Adrenal gland (tissue), 12 donors: ENCODE measurements around the gene DUSP1. TPM values are rescaled to one million over a fixed set of nuclear protein-coding genes. Genes with fewer than 3 reads are reported as not detected.

ENCODE experiments used
- DNase-seq, 7 donors: peaks; one replicate each; pipeline ENCODE4 v3.0.0-alpha.2; 2019 to 2020
- H3K27ac ChIP-seq, 5 donors: fragments of 200-600 bp; sonication (generic) in 4 of 5; 1 replicate in 3 of 5; 2 replicates in 2 of 5; pipeline versions ENCODE4 v1.5.1 to v1.8.0; 2016 to 2020; ENCODE audit warnings: mild to moderate bottlenecking in 1 of 5
- H3K27me3 ChIP-seq: fragments of 200-600 bp; 2 replicates; pipeline ENCODE4 v1.8.0; 2021
- H3K36me3 ChIP-seq, 2 donors: fragments of 200-600 bp; replicated peaks in 1 of 2; 1 replicate in 1 of 2; 2 replicates in 1 of 2; pipeline versions ENCODE4 v1.5.1 to v1.8.0; 2018 to 2022
- H3K4me1 ChIP-seq, 2 donors: fragments of 200-600 bp; replicated peaks in 1 of 2; 1 replicate in 1 of 2; 2 replicates in 1 of 2; pipeline versions ENCODE4 v1.5.1 to v1.8.0; 2018 to 2021
- H3K4me3 ChIP-seq, 4 donors: fragments of 200-600 bp; sonication (generic) in 3 of 4; one replicate each; pipeline ENCODE4 v1.5.1; 2016 to 2018
- H3K9me3 ChIP-seq, 3 donors: fragments of 200-600 bp; sonication (generic) in 1 of 3; replicated peaks in 1 of 3; 1 replicate in 2 of 3; 2 replicates in 1 of 3; pipeline versions ENCODE4 v1.5.1 to v1.8.0; 2016 to 2021
- POLR2A ChIP-seq, 2 donors: fragments of 450-650 bp; IDR thresholded peaks; one replicate each; pipeline ENCODE4 v1.6.1; 2017; ENCODE audit warnings: antibody characterized with exemption in 2 of 2, mild to moderate bottlenecking in 2 of 2, moderate library complexity in 1 of 2
- WGBS, 4 donors: extraction: QIAGEN DNeasy Blood & Tissue Kit in 2 of 4; methylation state at CpG; one replicate each; pipeline versions ENCODE4 v1.1.5 to v1.1.7; 2013 to 2017; 5-methylcytosine and 5-hydroxymethylcytosine counted together
- intact Hi-C, 2 donors: fragments of 100-400 bp; cut with DNase I; formaldehyde crosslinking; loops; one replicate each; pipeline versions ENCODE4 v1.14.1 to v1.15.0; 2022 to 2023
- polyA plus RNA-seq, 3 donors: library from polyadenylated mRNA; stranded (reverse); fragments of 200-250 nt in 2 of 3; fragments of 350-450 nt in 1 of 3; fragmentation: Illumina TruSeq in 1 of 3; extraction: RNeasy Lipid Tissue Mini Kit (QIAGEN cat#74804) in 1 of 3; gene quantifications; one replicate each; pipeline ENCODE4 v1.2.3, GENCODE V29; 2013 to 2014
- total RNA-seq, 9 donors: library from RNA; depleted of rRNA in 4 of 9; stranded (reverse); fragments of >200 nt in 4 of 9; fragments of 120-200 nt in 1 of 9; fragmentation: NEBNext Ultra II Directional in 1 of 9; extraction: Animal tissue kit (Norgen Biotek cat#: 25700) in 1 of 9; gene quantifications; one replicate each; pipeline versions ENCODE4 v1.1.0 to v1.2.4, GENCODE V29; 2013 to 2023
- TF ChIP-seq, protein P1 (sequence below), 6 experiments: fragments of 450-650 bp in 4 of 6; fragments of 200-600 bp in 2 of 6; sonication (generic) in 1 of 6; IDR thresholded peaks; 1 replicate in 5 of 6; 2 replicates in 1 of 6; pipeline versions ENCODE4 v1.5.1 to v1.8.0; 2016 to 2021; ENCODE audit warnings: antibody characterized with exemption in 6 of 6, mild to moderate bottlenecking in 2 of 6, moderate library complexity in 1 of 6
- donor health status: healthy with polysubstance abuse.
- donor health status: Bipolar disorder and iron deficiency.
- donor health status: DM: yes; HTN: yes; CAD: no.
- donor health status: DM: no; HTN: no; CAD: no.
- donor health status: DM: no; HTN: no; CAD: no.
- donor health status: DM: yes; HTN: yes; CAD: no.

Gene DUSP1
- total and polyA plus RNA-seq, 12 donors = 59.5 to 603 (median 260) TPM

DNA sequence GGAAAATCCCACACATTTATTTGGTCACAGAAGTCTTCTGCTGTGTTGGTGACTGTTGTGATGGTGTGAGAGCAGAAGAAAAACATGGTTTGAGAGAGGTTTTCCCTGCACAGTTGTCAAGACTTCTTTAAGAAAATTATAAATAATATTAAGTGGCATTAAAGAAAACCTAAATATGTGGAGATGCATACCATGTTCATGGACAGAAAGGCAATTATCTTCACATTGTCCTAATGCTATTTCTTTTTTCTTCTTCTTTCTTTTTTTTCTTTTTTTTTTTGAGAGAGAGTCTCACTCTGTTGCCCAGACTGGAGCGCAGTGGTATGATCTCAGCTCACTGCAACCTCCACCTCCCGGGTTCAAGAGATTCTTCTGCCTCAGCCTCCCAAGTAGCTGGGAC, 38.8 kb upstream of the DUSP1 start:
- Histone ChIP-seq H3K36me3 (no peaks in the 10 kb centered on the region), H3K4me1 (peaks cover 4 to 10% of the 10 kb centered on the region in 2 donors), H3K27me3 (no peaks in the 10 kb centered on the region), H3K9me3 (no peaks in the 10 kb centered on the region), H3K4me3 (no peak overlapping the region), H3K27ac (no peak overlapping the region)
- no peak for DNase-seq
- TF ChIP-seq, protein P1, sequence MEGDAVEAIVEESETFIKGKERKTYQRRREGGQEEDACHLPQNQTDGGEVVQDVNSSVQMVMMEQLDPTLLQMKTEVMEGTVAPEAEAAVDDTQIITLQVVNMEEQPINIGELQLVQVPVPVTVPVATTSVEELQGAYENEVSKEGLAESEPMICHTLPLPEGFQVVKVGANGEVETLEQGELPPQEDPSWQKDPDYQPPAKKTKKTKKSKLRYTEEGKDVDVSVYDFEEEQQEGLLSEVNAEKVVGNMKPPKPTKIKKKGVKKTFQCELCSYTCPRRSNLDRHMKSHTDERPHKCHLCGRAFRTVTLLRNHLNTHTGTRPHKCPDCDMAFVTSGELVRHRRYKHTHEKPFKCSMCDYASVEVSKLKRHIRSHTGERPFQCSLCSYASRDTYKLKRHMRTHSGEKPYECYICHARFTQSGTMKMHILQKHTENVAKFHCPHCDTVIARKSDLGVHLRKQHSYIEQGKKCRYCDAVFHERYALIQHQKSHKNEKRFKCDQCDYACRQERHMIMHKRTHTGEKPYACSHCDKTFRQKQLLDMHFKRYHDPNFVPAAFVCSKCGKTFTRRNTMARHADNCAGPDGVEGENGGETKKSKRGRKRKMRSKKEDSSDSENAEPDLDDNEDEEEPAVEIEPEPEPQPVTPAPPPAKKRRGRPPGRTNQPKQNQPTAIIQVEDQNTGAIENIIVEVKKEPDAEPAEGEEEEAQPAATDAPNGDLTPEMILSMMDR (IDR thresholded peaks at IDR 0.05) = no peak
- no peak for TF ChIP-seq POLR2A (IDR thresholded peaks at IDR 0.05)
- 94 to 98% (median 96%) methylated on average over 2 of the region's 2 CpGs for WGBS, 4 donors
- intact Hi-C loops = no loop called here

DNA sequence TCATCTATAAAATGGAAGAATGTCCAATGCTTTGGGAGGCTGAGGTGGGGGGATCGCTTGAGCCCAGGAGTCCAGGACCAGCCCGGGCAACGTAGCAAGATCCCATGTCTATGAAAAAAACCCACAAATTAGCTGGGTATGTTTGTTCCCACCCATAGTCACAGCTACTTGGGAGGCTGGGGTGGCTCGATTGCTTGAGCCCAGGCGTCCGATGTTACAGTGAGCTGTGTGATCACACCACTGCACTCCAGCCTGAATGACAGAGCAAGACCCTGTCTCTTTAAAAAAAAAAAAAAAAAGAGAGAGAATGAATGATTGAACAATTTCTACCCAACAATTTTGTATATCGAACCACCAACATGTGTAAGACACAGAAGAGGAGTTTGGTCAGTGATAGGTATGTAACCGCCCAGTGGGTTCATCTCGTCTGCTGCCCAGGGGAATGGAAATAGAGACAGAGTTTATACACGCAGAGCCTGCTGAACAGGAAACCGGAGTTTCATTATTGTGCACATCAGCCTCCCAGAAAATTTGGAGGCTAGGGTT, 36.8 kb upstream of the DUSP1 start:
- WGBS, 4 donors = 91 to 95% (median 92%) methylated on average over 11 of the region's 11 CpGs
- TF ChIP-seq, protein P1 (IDR thresholded peaks at IDR 0.05) = no peak
- no peak for TF ChIP-seq POLR2A (IDR thresholded peaks at IDR 0.05)
- peak in 1 of 7 donors; percentile 54 for DNase-seq
- Histone ChIP-seq H3K4me3 (peak overlapping the region in 2 of 4 donors; percentile 28 to 39), H3K27me3 (no peaks in the 10 kb centered on the region), H3K9me3 (no peaks in the 10 kb centered on the region), H3K27ac (peak overlapping the region in 4 of 5 donors; percentile 56 to 93 (median 84)), H3K4me1 (peaks cover 4 to 12% of the 10 kb centered on the region in 2 donors), H3K36me3 (no peaks in the 10 kb centered on the region)
- intact Hi-C loops = no loop called here

DNA sequence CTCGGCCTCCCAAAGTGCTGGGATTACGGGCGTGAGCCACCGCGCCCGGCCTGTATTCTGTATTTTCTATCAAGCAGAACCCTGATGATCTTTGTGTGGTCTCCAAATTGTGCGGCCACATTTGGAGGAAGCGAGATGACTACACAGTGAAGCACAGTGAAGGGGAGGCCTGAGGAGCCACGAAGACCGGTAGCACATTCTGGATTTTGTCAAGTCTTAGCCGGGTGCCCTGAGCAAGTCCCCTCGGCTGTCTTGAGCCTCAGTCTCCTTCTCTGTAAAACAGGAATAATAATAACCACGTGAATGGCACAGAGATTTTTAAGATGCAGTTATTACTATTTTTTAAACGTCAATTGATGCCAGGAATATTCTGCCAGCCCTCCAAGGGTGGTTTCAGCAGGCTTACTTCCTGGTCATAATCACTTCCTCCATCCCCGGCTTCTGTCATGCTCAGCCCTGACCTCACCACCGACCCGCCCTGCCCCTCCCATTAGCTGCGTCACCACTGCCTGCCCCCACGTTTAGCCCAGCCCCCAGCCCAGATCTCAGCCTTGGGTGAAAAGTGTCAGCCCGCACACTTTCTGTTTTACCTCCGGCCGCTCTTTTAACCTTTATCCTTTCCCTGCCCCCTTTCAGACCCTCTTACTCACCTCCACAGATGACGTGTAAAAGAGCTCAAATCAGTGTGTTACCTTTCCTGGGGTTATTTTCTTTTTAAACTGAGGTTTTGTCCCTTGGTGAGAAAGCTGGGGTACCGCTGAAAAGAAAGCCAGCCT, 36.1 kb upstream of the DUSP1 start:
- H3K4me3 ChIP-seq = peak overlapping the region in 2 of 4 donors; percentile 28 to 39
- H3K27ac ChIP-seq = peak overlapping the region in 4 of 5 donors; percentile 56 to 93 (median 84)
- H3K27me3 ChIP-seq = no peaks in the 10 kb centered on the region
- DNase-seq = peak; percentile 92 to 97 (median 97)
- H3K9me3 ChIP-seq = no peaks in the 10 kb centered on the region
- intact Hi-C loops = no loop called here
- TF ChIP-seq, protein P1 (IDR thresholded peaks at IDR 0.05) = no peak
- TF ChIP-seq POLR2A (IDR thresholded peaks at IDR 0.05) = peak in 1 of 2 donors; percentile 87
- no peaks in the 10 kb centered on the region for H3K36me3 ChIP-seq
- WGBS, 4 donors = 46 to 49% (median 48%) methylated on average over 24 of the region's 24 CpGs
- H3K4me1 ChIP-seq = peaks cover 4 to 16% of the 10 kb centered on the region in 2 donors

DNA sequence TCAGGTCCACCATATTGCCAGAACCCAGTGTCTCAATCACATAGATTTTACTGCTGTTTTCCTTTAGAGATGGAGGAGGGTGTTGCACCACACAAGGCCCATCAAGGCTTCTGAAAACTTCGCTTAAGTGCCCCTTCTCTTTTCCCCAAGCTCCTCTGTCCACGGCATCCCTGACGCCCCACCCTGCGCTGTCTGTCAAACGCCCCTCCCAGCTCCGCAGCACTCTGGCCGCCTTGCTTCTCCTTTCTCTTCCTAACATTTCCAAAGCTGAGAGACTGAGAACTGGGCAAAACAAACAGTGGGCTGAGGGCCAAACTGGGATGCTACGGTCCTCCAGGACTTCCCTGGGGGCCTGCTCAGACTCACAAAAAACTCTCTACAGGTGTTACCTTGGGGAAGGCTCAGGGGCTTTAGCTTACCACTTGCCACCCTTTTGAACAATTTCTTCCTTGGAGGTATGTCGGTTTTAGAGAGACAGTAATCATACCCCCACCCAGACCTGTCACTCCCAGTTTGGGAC, 34.8 kb upstream of the DUSP1 start:
- DNase-seq = peak in 1 of 7 donors; percentile 52
- Histone ChIP-seq H3K9me3 (no peaks in the 10 kb centered on the region), H3K4me3 (no peak overlapping the region), H3K27ac (peak overlapping the region in 1 of 5 donors; percentile 42), H3K4me1 (peaks cover 7 to 16% of the 10 kb centered on the region in 2 donors), H3K36me3 (no peaks in the 10 kb centered on the region), H3K27me3 (no peaks in the 10 kb centered on the region)
- TF ChIP-seq POLR2A (IDR thresholded peaks at IDR 0.05) = no peak
- TF ChIP-seq, protein P1 (IDR thresholded peaks at IDR 0.05) = no peak
- intact Hi-C loops = no loop called here
- 85 to 93% (median 87%) methylated on average over 9 of the region's 9 CpGs for WGBS, 4 donors
